DND-41 (cell line): ENCODE results near the gene GBA2.

Experiments used
- ATAC-seq: fragments of 200-7000 bp; cut with Tn5 transposase; 3 replicates; pipeline ENCODE4 v1.9.1; 2021; ENCODE audit warnings: low read depth; ENCODE audit not compliant: insufficient read depth
- DNase-seq: peaks from one replicate; pipeline ENCODE4 v3.0.0-alpha.2; 2020
- H2AFZ ChIP-seq: 2 replicates; pipeline ENCODE4 v1.6.0; 2012; ENCODE audit warnings: low read depth, low read length
- H3K27ac ChIP-seq: 2 replicates; pipeline ENCODE4 v1.5.1; 2012; ENCODE audit warnings: low read length, inconsistent platforms
- H3K27me3 ChIP-seq: fragments of 200-600 bp; sonication (generic); 2 replicates; pipeline ENCODE4 v1.6.0; 2012; ENCODE audit warnings: low read length, mild to moderate bottlenecking, inconsistent platforms; ENCODE audit not compliant: insufficient read depth, poor library complexity
- H3K36me3 ChIP-seq: 2 replicates; pipeline ENCODE4 v1.5.1; 2012; ENCODE audit warnings: low read length, inconsistent platforms; ENCODE audit not compliant: insufficient read depth
- H3K4me1 ChIP-seq: 2 replicates; pipeline ENCODE4 v1.5.1; 2012; ENCODE audit warnings: mild to moderate bottlenecking, low read length; ENCODE audit not compliant: insufficient read depth
- H3K4me2 ChIP-seq: 2 replicates; pipeline ENCODE4 v1.6.0; 2012; ENCODE audit warnings: mild to moderate bottlenecking, moderate library complexity, low read length, inconsistent platforms; ENCODE audit not compliant: insufficient read depth
- H3K4me3 ChIP-seq, 2 experiments: fragments of 200-600 bp in 1 of 2; shearing (Covaris generic) in 1 of 2; 2 replicates each; pipeline ENCODE4 v1.5.1; 2012 to 2016; ENCODE audit warnings: inconsistent platforms in 2 of 2, low read length in 2 of 2, mild to moderate bottlenecking in 2 of 2, low read depth in 1 of 2, moderate library complexity in 1 of 2
- H3K79me2 ChIP-seq: 2 replicates; pipeline ENCODE4 v1.6.0; 2012; ENCODE audit warnings: low read length, inconsistent platforms; ENCODE audit not compliant: insufficient read depth
- H3K9ac ChIP-seq: 2 replicates; pipeline ENCODE4 v1.6.0; 2012; ENCODE audit warnings: low read depth, mild to moderate bottlenecking, inconsistent platforms, low read length, moderate library complexity
- H3K9me3 ChIP-seq: 2 replicates; pipeline ENCODE4 v1.5.1; 2012; ENCODE audit warnings: low read length, moderate library complexity, mild to moderate bottlenecking, inconsistent platforms; ENCODE audit not compliant: insufficient read depth, severe bottlenecking
- H4K20me1 ChIP-seq: 2 replicates; pipeline ENCODE4 v1.6.0; 2012; ENCODE audit warnings: low read length; ENCODE audit not compliant: insufficient read depth
- CTCF ChIP-seq: IDR thresholded peaks from 2 replicates; pipeline ENCODE4 v1.5.1; 2012; ENCODE audit warnings: borderline replicate concordance, low read length, moderate library complexity, mild to moderate bottlenecking; ENCODE audit not compliant: poor library complexity, severe bottlenecking; ENCODE audit errors: extremely low read depth
- EZH2 ChIP-seq: IDR thresholded peaks from 3 replicates; pipeline ENCODE4 v1.6.1; 2012; ENCODE audit warnings: borderline replicate concordance, low read depth, mild to moderate bottlenecking, moderate library complexity, low read length, inconsistent platforms; ENCODE audit not compliant: severe bottlenecking

GBA2 gene

DNA sequence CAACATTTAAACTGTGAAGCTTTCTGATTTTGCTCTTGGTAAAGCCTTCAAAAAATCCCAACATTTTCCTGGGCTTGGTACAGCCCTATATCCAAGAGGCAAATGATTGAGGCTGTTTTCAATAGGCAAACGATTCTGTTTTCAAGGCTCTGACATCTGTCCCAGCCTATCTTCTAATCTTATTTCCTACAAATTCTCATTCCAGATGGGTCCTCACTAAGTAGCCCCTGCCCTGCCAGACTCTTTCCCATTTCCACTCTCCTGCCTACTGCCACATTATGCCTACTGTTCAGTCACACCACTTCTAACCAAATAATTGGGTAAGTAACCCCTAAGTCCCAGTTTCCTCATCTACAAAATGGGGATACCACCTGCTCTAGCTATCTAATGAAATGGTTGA lies 3.5 kb downstream of the GBA2 start:
- Histone ChIP-seq H3K27me3 (no peaks in the 10 kb centered on the region), H3K79me2 (peaks cover 21% of the 10 kb centered on the region), H3K36me3 (peaks cover 29% of the 10 kb centered on the region), H3K4me2 (peak overlapping the region; percentile 98), H3K27ac (no peak overlapping the region), H3K4me1 (peaks cover 50% of the 10 kb centered on the region), H3K4me3 (no peak overlapping the region), H3K9me3 (no peaks in the 10 kb centered on the region), H4K20me1 (no peaks in the 10 kb centered on the region), H2AFZ (no peak overlapping the region), H3K9ac (no peak overlapping the region)
- TF ChIP-seq CTCF, result no peak
- DNase-seq, result no peak
- no peak for ATAC-seq

GRCh38 chr9:35743880-35744518 lies 5.0 kb downstream of the GBA2 start:
- Histone ChIP-seq H3K36me3 (peaks cover 44% of the 10 kb centered on the region), H3K4me1 (peaks cover 37% of the 10 kb centered on the region)
- TF ChIP-seq CTCF (no peak), EZH2 (no peak)

DNA sequence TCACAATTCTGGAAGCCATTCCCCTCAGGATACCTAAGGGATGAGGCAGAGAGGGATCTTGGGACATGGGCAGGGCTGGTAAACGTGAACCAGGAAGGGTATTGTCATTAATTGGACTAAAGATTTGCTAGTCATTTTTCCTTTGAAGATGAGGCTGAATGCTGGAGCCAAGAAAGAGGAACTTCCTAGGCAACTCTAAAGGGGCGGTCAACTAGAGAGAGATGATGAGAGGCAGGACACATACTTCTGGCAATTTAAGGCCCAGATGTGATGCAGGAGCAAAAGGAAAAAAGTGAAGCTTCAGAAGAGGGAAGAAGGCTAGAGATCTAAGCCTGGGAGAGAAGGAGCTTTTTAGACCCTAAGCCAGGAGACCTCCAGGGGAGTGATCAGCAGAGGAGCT lies 5.6 kb downstream of the GBA2 start:
- no peaks in the 10 kb centered on the region for H3K9me3 ChIP-seq
- H3K36me3 ChIP-seq, result peaks cover 50% of the 10 kb centered on the region
- H3K9ac ChIP-seq, result no peak overlapping the region
- H3K27me3 ChIP-seq, result no peaks in the 10 kb centered on the region
- DNase-seq (no peak), ATAC-seq (no peak)
- H3K4me2 ChIP-seq, result no peak overlapping the region
- no peak overlapping the region for H2AFZ ChIP-seq
- peaks cover 35% of the 10 kb centered on the region for H3K4me1 ChIP-seq
- no peaks in the 10 kb centered on the region for H4K20me1 ChIP-seq
- peaks cover 21% of the 10 kb centered on the region for H3K79me2 ChIP-seq
- no peak for TF ChIP-seq EZH2
- no peak for TF ChIP-seq CTCF
- no peak overlapping the region for H3K4me3 ChIP-seq
- H3K27ac ChIP-seq, result no peak overlapping the region

More at GRCh38 chr9:35743880-35744518, 5.0 kb downstream of the GBA2 start:
- no peak overlapping the region for H3K4me3 ChIP-seq
- H3K4me2 ChIP-seq, result no peak overlapping the region
- H3K27ac ChIP-seq, result no peak overlapping the region
- no peaks in the 10 kb centered on the region for H3K27me3 ChIP-seq
- no peak overlapping the region for H3K9ac ChIP-seq
- no peak overlapping the region for H2AFZ ChIP-seq
- no peaks in the 10 kb centered on the region for H4K20me1 ChIP-seq
- H3K9me3 ChIP-seq, result no peaks in the 10 kb centered on the region
- H3K79me2 ChIP-seq, result peaks cover 21% of the 10 kb centered on the region
- no peak for DNase-seq
- no peak for ATAC-seq

DNA sequence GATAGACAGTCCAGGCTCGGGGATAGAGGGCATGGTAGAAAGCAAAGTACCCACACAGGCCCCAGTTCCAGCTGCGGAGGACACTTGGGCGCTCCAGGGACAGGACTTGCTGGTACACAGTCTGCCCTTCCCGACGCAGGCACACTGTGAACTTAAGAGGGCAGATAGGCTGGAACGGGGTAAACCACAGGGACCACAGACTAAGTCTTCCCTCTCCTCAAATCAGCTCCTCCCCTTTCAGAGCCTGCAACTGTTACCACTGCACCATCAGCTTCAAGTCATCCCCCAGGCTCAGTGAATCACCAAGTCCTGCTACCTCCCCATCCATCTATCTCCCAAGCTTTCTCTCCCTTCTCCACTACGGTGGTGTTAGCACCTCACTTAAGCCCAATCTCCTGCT lies 7.3 kb downstream of the GBA2 start:
- Histone ChIP-seq H3K4me3 (no peak overlapping the region), H3K9me3 (no peaks in the 10 kb centered on the region), H3K4me1 (peaks cover 18% of the 10 kb centered on the region), H3K36me3 (peaks cover 67% of the 10 kb centered on the region), H2AFZ (no peak overlapping the region), H3K9ac (no peak overlapping the region), H4K20me1 (no peaks in the 10 kb centered on the region), H3K4me2 (no peak overlapping the region), H3K79me2 (peaks cover 6% of the 10 kb centered on the region; the same call in 1 of the 2 replicates), H3K27me3 (no peaks in the 10 kb centered on the region), H3K27ac (no peak overlapping the region; the same call in 1 of the 2 replicates)
- DNase-seq (peak; percentile 47), ATAC-seq (peak; percentile 94)
- no peak for TF ChIP-seq CTCF
- no peak for TF ChIP-seq EZH2
